MCF 10A (cell line): Measurements from ENCODE around the gene F11R. TPM values are rescaled to one million over a fixed set of nuclear protein-coding genes. Genes with fewer than 3 reads are reported as not detected.

Experiments
- total RNA-seq: library from RNA; stranded (reverse); gene quantifications from 2 replicates; pipeline ENCODE4 v1.2.3, GENCODE V29; 2022

Gene F11R
- total RNA-seq, 1 experiment from 2014 or later: 73.6 TPM

Other genes with a start within 250 kb of the F11R start
- gene LY9, start 225.0 kb downstream of the F11R start, total RNA-seq: not detected in 2 replicates
- gene CD244, start 158.3 kb downstream of the F11R start, total RNA-seq: not detected in 2 replicates
- gene ITLN1, start 136.0 kb downstream of the F11R start, total RNA-seq: not detected in 2 replicates
- 0.27 TPM in 1 of 2 replicates, not detected in the other for gene ITLN2, start 66.3 kb downstream of the F11R start, total RNA-seq
- 35.2 and 48.0 TPM in 2 replicates for gene TSTD1, start 17.8 kb upstream of the F11R start, total RNA-seq
- gene USF1, start 24.8 kb upstream of the F11R start, total RNA-seq: 48.8 and 52.8 TPM in 2 replicates
- gene ARHGAP30, start 48.7 kb upstream of the F11R start, total RNA-seq: 0.34 and 0.58 TPM in 2 replicates
- gene NECTIN4, start 68.4 kb upstream of the F11R start, total RNA-seq: 7.0 and 11.2 TPM in 2 replicates
- gene KLHDC9, start 77.2 kb upstream of the F11R start, total RNA-seq: not detected in 2 replicates
- gene PFDN2, start 96.9 kb upstream of the F11R start, total RNA-seq: 514 and 683 TPM in 2 replicates
- 73.4 and 75.4 TPM in 2 replicates for gene NIT1, start 97.0 kb upstream of the F11R start, total RNA-seq
- 63.1 and 73.6 TPM in 2 replicates for gene DEDD, start 111.5 kb upstream of the F11R start, total RNA-seq
- gene UFC1, start 132.8 kb upstream of the F11R start, total RNA-seq: 123 and 125 TPM in 2 replicates
- 33.8 and 36.6 TPM in 2 replicates for gene USP21, start 138.3 kb upstream of the F11R start, total RNA-seq
- gene PPOX, start 145.3 kb upstream of the F11R start, total RNA-seq: 30.3 and 32.4 TPM in 2 replicates
- gene B4GALT3, start 156.4 kb upstream of the F11R start, total RNA-seq: 50.0 and 51.7 TPM in 2 replicates
- not detected in 2 replicates for gene ADAMTS4, start 177.9 kb upstream of the F11R start, total RNA-seq
- 139 and 149 TPM in 2 replicates for gene NDUFS2, start 181.2 kb upstream of the F11R start, total RNA-seq
- 1.0 and 2.1 TPM in 2 replicates for gene FCER1G, start 194.1 kb upstream of the F11R start, total RNA-seq
- not detected in 2 replicates for gene APOA2, start 202.5 kb upstream of the F11R start, total RNA-seq
- gene TOMM40L, start 204.9 kb upstream of the F11R start, total RNA-seq: 10.0 and 12.3 TPM in 2 replicates
- not detected in 2 replicates for gene NR1I3, start 217.1 kb upstream of the F11R start, total RNA-seq
- not detected in 2 replicates for gene PCP4L1, start 237.6 kb upstream of the F11R start, total RNA-seq